HG02678 (cell line): Measurements from ENCODE around the gene NACC1.

Experiments
- ATAC-seq: cut with Tn5 transposase; IDR thresholded peaks from one replicate; pipeline ENCODE4 v1.9.1; 2021; ENCODE audit warnings: mild to moderate bottlenecking, moderate library complexity; ENCODE audit not compliant: unreplicated experiment

NACC1 gene

GRCh38 chr19:13187419-13187818 is 69.4 kb downstream of the NACC1 start:
- no peak for ATAC-seq

GRCh38 chr19:13189600-13189999 is 71.5 kb downstream of the NACC1 start:
- ATAC-seq = no peak
